HG03103 (cell line): ENCODE results near the gene KCTD21.

ENCODE experiments used
- ATAC-seq: cut with Tn5 transposase; IDR thresholded peaks from one replicate; pipeline ENCODE4 v1.9.1; 2021; ENCODE audit warnings: low read depth; ENCODE audit not compliant: unreplicated experiment

KCTD21 gene

GRCh38 chr11:78219493-78220217, 31.2 kb upstream of the KCTD21 start:
- ATAC-seq = no peak

DNA sequence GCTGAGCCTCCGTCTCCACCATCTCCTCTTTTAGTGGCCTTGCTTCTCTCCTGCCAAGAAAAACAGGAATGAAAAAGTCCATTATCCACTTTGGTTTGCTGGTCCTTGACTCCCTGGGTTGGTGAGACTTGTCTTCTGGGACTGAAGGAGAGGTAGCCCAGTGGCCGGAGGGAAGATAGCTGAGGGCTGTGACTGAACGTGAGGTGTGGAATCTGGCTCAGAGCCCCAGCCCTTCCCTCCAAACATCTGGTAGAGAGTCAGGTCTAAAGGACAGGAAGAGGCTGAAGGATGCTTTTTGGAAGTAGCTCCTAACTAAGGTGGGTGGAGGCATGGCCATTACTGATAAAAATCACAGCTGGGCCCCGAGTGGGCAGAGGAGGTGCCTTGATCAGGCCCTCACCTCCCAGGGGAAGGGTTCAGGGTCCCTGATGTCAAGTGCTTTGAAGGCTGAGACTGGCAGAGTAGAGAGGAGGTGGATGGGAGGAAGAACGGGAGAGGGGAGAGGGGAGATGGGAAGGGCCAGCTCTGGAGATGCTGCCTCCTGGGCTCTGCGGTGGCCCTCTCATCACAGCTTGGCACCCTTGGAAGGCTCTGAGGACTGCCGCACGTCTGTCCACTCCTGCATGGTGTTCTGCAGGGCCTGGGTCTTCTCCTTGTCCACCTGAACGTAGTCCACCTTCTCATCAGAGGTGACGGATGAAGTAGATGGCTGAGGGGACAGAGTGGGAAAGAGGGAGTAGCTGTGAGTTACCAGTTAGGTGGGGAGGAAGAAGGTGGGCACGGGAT, 30.5 kb upstream of the KCTD21 start:
- ATAC-seq = no peak

DNA sequence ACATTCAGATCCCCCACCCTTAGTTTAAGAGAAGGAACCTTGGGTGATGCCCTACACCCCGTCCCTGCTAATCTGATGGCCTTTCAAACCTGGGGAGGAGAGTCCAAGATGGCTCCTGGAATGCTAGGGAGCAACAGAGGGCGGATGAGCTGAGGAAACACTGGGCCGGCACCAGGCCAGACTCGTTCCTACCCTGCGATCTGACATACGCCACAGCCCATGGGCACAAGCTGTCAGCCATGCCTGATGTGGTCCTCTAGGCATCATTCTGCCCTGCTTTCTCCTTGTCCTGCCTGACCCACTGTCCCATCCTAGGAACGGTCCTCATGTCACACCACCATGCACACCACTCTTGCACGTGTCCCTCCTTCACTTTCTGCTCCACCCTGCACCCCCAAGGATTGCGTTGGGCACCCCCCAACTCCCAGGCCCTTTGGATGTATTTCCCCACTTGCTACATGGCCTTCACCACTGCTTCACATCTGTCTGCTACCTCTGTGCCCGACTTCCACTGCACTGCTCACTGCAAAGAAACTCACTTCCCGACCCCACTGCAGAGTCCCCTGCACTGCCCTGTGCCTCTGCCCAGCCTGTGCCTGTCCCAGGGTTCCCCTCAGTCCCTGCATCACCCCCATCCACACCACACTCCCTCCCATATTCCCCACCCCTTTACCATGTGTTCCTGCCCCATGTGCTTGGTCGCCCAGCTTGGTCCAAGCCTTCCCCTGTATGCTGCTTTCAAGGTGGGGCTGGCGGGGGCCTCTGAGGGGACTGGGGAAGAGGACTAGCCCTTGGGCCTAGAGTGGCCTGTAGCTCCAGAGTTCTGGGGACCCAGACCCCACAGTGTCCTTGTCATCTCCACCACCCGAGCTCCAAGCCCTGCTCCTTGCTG, 29.5 kb upstream of the KCTD21 start:
- ATAC-seq = no peak

GRCh38 chr11:78216571-78217287, 28.3 kb upstream of the KCTD21 start:
- ATAC-seq = no peak

GRCh38 chr11:78216021-78216420, 27.6 kb upstream of the KCTD21 start:
- no peak for ATAC-seq

GRCh38 chr11:78214331-78215194, 26.1 kb upstream of the KCTD21 start:
- ATAC-seq = no peak

GRCh38 chr11:78213526-78214330, 25.3 kb upstream of the KCTD21 start:
- no peak for ATAC-seq

DNA sequence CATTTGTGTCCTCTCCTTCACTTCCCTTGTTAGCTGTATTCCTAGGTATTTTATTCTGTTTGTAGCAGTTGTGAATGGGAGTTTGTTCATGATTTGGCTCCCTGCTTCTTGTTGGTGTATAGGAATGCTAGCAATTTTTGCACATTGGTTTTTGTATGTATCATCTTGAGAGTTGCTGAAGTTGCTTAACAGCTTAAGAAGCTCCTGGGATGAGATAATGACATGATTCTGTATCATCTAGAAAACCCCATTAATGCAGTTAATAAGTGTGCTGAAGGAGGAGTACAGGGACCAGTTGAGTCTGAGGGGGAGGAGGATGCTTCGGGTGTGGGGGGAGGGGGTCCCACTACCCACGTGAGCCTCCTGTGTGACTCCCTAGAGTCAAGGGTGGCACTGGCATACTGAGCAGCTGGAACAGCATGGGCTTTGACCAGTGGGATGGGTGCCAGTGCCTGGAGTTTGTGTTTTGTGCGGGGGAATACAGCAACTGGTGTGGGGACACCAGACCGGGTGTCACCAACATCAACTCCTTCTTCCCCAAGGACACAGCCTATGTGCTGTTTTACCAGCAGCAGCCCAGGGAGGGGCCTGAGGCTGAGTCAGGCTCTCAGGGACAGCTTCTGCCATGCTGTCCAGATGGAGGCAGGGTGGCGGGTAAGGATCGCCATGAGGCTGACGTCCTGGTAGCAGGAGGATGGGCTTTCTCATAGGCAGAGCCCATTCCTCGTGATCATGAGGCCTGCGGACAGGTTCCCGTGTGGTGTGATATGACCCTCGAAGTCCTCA, 24.4 kb upstream of the KCTD21 start:
- ATAC-seq = no peak

DNA sequence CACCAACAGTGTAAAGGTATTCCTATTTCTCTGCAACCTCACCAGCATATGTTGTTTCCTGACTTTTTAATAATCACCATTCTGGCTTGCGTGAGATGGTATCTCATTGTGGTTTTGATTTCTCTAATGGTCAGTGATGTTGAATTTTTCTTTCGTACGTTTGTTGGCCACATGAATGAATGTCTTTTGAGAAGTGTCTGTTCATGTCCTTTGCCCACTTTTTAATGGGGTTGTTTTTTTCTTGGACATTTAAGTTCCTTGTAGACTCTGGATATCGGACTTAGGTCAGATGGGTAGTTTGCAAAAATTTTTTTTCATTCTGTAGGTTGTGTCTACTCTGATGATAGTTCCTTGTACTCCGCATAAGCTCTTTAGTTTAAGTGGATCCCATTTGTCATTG, 23.1 kb upstream of the KCTD21 start:
- no peak for ATAC-seq

GRCh38 chr11:78210000-78210608, 21.7 kb upstream of the KCTD21 start:
- ATAC-seq = no peak

DNA sequence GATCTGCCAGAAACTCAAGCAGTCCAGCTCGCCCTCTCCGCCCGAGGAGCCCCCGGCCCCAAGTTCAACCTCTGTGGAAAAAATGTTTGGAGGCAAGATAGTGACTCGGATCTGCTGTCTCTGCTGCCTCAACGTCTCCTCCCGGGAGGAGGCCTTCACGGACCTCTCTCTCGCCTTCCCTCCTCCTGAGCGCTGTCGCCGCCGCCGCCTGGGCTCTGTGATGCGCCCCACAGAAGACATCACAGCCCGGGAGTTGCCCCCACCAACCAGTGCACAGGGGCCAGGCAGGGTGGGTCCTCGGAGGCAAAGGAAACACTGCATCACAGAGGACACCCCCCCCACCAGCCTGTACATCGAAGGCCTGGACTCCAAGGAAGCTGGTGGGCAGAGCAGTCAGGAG, 21.1 kb upstream of the KCTD21 start:
- ATAC-seq = no peak

GRCh38 chr11:78208257-78209165, 20.1 kb upstream of the KCTD21 start:
- ATAC-seq = no peak

DNA sequence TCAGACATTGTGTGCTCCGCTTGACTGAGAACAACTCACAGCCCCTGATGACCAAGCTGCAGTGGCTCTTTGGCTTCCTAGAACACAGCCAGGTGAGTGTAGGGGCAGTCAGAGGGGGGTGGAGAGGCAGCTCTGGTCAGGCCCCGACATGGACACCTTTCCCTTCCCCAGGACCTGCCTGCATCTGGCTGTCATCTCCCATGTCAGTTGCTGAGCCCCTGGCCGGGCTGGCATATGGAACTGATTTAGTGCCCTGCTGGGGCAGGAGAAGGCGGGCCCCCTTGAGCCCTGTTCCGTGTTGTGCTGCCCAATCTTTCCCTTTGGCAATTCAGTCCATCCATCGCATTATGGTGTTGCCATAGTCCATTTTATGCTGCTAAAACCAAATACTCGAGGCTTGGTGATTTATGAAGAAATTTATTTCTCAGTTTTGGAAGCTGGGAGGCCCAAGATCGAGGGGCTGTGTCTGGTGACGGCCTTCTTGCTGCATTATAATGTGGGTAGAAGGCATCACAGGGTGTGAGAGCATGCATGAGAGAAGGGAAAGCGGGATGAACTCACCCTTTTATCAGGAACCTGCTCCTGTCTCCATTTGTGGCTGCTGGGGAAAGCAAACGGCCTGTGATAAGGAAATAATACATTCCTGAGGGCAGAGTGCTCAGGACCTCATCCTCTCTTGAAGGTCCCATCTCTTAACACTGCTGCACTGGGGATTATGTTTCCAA, 19.3 kb upstream of the KCTD21 start:
- no peak for ATAC-seq

DNA sequence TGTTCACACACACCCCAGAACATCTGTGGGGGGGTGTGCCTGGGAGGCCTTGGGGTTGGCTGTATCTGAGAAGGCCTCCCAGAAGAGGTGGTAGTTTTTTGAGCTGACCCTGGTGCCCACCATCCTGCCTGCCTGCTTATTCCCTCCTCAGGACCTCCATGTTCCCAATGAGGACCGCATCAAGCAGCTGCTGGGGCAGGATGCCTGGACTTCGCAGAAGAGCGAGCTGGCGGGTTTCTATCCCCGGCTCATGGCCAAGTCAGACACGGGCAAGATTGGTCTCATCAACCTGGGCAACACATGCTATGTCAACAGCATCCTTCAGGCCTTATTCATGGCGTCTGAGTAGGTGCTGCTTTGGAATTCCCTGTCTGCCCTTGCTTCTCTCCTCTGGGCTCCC, 17.3 kb upstream of the KCTD21 start:
- ATAC-seq = no peak

- no peak for ATAC-seq
Measured at GRCh38 chr11:78205256-78205655, 16.8 kb upstream of the KCTD21 start.

GRCh38 chr11:78203184-78203583, 14.8 kb upstream of the KCTD21 start:
- no peak for ATAC-seq
